ENCODE results near the gene ELK3.

ELK3 gene

GRCh38 chr12:96193725-96194575, at the start of gene ELK3:
ELK3 (plus strand) TSS chr12:96194375.
- DNase-seq (ENCODE audit: low read depth, low spot score), result peak; percentile 67
- in situ Hi-C loops (cut with HindIII; ENCODE audit: low sequenced_read_pairs), result no loop called here
- no peak for TF ChIP-seq CTCF (IDR thresholded peaks at IDR 0.05; ENCODE audit: low read depth, low read length)
- H3K4me3 ChIP-seq (ENCODE audit: low read depth, low read length), result peak within 1 kb of the TSS; percentile 98

DNA sequence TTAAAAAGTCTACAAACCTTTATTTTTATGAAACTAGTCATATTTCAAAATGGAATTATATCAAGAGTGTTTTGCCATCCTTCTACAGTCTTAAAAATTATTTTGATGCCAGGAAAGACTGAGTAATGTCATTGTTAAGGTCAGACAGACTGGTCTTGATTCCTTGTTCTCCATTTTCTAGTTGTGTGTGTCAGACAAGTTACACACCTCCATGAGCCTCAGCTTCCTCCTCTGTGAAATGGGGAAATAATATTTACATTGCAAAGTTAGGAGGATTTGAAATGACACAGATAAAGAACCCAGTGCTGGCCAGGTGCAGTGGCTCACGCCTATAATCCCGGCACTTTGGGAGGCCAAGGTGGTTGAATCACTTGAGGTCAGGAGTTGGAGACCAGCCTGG, 47.4 kb upstream of the ELK3 start:
- in situ Hi-C loops (cut with HindIII; ENCODE audit: low sequenced_read_pairs), result no loop called here
- no peak for DNase-seq (ENCODE audit: low read depth, low spot score)
- no peak for TF ChIP-seq CTCF (IDR thresholded peaks at IDR 0.05; ENCODE audit: low read depth, low read length)
- H3K4me3 ChIP-seq (ENCODE audit: low read depth, low read length), result no peak overlapping the region

DNA sequence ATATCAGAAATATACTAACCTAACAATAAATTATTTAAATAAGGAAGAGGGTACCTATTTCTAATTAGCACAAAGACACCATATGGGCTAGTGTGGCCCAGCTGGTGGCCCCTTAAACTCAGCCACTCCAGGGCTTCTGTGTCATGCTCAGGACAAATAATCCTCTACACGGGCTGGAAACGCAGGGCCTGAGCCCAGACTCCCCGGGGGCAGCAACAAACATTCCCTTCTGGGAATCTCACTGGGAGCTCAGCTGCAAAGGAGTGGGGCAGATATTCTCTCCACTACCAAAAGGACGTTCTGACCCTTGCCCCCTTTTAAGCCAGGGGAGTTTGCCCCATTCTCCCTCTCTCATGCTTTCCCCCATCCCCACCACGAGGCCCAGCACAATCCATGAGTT, 43.7 kb upstream of the ELK3 start:
- in situ Hi-C loops (cut with HindIII; ENCODE audit: low sequenced_read_pairs), result no loop called here

GRCh38 chr12:96152164-96152563, 42.0 kb upstream of the ELK3 start:
- in situ Hi-C loops (cut with HindIII; ENCODE audit: low sequenced_read_pairs), result no loop called here
- TF ChIP-seq CTCF (IDR thresholded peaks at IDR 0.05; ENCODE audit: low read depth, low read length), result no peak
- H3K4me3 ChIP-seq (ENCODE audit: low read depth, low read length), result no peak overlapping the region
- DNase-seq (ENCODE audit: low read depth, low spot score), result no peak

More for the DNA sequence above, 43.7 kb upstream of the ELK3 start:
- no peak for TF ChIP-seq CTCF (IDR thresholded peaks at IDR 0.05; ENCODE audit: low read depth, low read length)
- no peak overlapping the region for H3K4me3 ChIP-seq (ENCODE audit: low read depth, low read length)
- DNase-seq (ENCODE audit: low read depth, low spot score), result no peak

DNA sequence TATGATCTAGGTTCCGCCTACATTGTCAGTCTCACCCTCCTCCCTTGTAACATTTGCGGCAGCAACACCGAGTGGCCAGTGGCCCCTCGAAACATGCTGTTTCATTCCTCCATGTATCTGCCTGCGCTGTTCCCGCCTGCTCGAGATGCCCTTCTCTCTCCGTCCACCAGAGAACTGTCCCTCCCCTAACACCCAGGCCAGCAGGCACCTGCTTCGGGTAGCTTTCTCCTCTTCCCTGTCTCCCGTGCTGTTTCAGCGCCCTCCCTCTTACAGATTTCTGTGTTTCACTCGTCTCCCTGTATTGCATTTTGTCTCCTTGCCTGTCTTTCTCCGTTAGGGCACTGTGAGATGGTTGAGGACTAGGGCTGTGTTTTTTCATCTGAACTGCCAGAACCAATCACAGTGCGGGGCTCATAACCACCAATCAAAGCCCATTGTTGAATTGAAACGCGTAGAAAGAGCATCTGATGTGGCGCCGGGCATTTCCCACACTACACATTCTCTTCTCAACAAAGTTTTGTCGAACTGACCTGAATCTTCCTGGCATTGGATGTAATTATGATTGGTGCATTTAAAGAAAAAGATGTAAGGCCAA, 40.9 kb upstream of the ELK3 start:
- in situ Hi-C loops (cut with HindIII; ENCODE audit: low sequenced_read_pairs), result no loop called here
- no peak for DNase-seq (ENCODE audit: low read depth, low spot score)
- TF ChIP-seq CTCF (IDR thresholded peaks at IDR 0.05; ENCODE audit: low read depth, low read length), result no peak
- H3K4me3 ChIP-seq (ENCODE audit: low read depth, low read length), result no peak overlapping the region

GRCh38 chr12:96155181-96155580, 39.0 kb upstream of the ELK3 start:
- in situ Hi-C loops (cut with HindIII; ENCODE audit: low sequenced_read_pairs), result no loop called here

More at GRCh38 chr12:96155181-96155580, 39.0 kb upstream of the ELK3 start:
- no peak for TF ChIP-seq CTCF (IDR thresholded peaks at IDR 0.05; ENCODE audit: low read depth, low read length)
- no peak for DNase-seq (ENCODE audit: low read depth, low spot score)
- no peak overlapping the region for H3K4me3 ChIP-seq (ENCODE audit: low read depth, low read length)

Data from astrocyte of the spinal cord (primary cell).